DMS53 (cell line): ENCODE measurements around the gene METTL6.
A peak's percentile ranks its signal among the peaks of the same experiment; 100 is the strongest.
"Not testable (repeated sequence)": the region's sequence is repeated elsewhere in the genome, so short reads cannot be mapped to it uniquely, and the experiment has no call there.

Experiments
- DNase-seq: peaks from one replicate; lab custom pipeline; 2025; lab: John Stamatoyannopoulos, UW

Gene METTL6

GRCh38 chr3:15427182-15427880, at the start of gene METTL6, which contains the start of gene EAF1:
Gene METTL6, minus strand, starts transcription at chr3:15427544. Its CDS starts 1,033 bp downstream, at chr3:15426511.
Gene EAF1, plus strand, starts transcription at chr3:15427598. Its CDS starts 182 bp downstream, at chr3:15427780.
- peak; percentile 71 for DNase-seq

GRCh38 chr3:15476378-15476777, 49.0 kb upstream of the METTL6 start:
- DNase-seq: peak; percentile 2

GRCh38 chr3:15475161-15475560, 47.8 kb upstream of the METTL6 start:
- no peak for DNase-seq

- DNase-seq: no peak
Measured at GRCh38 chr3:15471861-15472260, 44.5 kb upstream of the METTL6 start.

GRCh38 chr3:15470849-15471248, 43.5 kb upstream of the METTL6 start:
- DNase-seq: no peak

- DNase-seq: peak; percentile 1
Measured at GRCh38 chr3:15470261-15470660, 42.9 kb upstream of the METTL6 start.

GRCh38 chr3:15467227-15468181, 40.2 kb upstream of the METTL6 start:
- no peak for DNase-seq

- no peak for DNase-seq
Measured at GRCh38 chr3:15465876-15466585, 38.7 kb upstream of the METTL6 start.

- no peak for DNase-seq
Measured at GRCh38 chr3:15462451-15462850, 35.1 kb upstream of the METTL6 start.

GRCh38 chr3:15460891-15461531, 33.7 kb upstream of the METTL6 start:
- no peak for DNase-seq

- no peak for DNase-seq
Measured at GRCh38 chr3:15458212-15458780, 31.0 kb upstream of the METTL6 start.

- not testable (repeated sequence) for DNase-seq
Measured at GRCh38 chr3:15456915-15457314, 29.6 kb upstream of the METTL6 start.

- DNase-seq: no peak
Measured at GRCh38 chr3:15456321-15456720, 29.0 kb upstream of the METTL6 start.

GRCh38 chr3:15455756-15456155, 28.4 kb upstream of the METTL6 start:
- DNase-seq: no peak

- DNase-seq: no peak
Measured at GRCh38 chr3:15454965-15455364, 27.6 kb upstream of the METTL6 start.

- no peak for DNase-seq
Measured at GRCh38 chr3:15453991-15454625, 26.8 kb upstream of the METTL6 start.

- no peak for DNase-seq
Measured at GRCh38 chr3:15453501-15453900, 26.2 kb upstream of the METTL6 start.

- no peak for DNase-seq
Measured at GRCh38 chr3:15452961-15453360, 25.6 kb upstream of the METTL6 start.

GRCh38 chr3:15452156-15452555, 24.8 kb upstream of the METTL6 start:
- DNase-seq: no peak

GRCh38 chr3:15451216-15452113, 24.1 kb upstream of the METTL6 start:
- DNase-seq: no peak
